Vagina (tissue), 2 donors: ENCODE measurements around the gene DPP4.

Experiments
- CTCF ChIP-seq, 3 experiments: fragments of 450-650 bp in 2 of 3; fragments of 200-600 bp in 1 of 3; sonication (generic) in 1 of 3; IDR thresholded peaks; one replicate each; pipeline ENCODE4 v1.5.1; 2017 to 2019; ENCODE audit warnings: antibody characterized with exemption in 3 of 3, mild to moderate bottlenecking in 2 of 3, moderate library complexity in 2 of 3
- POLR2AphosphoS5 ChIP-seq, 2 donors: sonication (generic); formaldehyde crosslinking; IDR thresholded peaks; one replicate each; pipeline ENCODE4 v1.9.0; 2017; ENCODE audit warnings: antibody characterized with exemption in 2 of 2, mild to moderate bottlenecking in 2 of 2, low read depth in 1 of 2; ENCODE audit not compliant: insufficient read depth in 1 of 2

- no peak for TF ChIP-seq CTCF (IDR thresholded peaks at IDR 0.05)
- TF ChIP-seq POLR2AphosphoS5 (IDR thresholded peaks at IDR 0.05; ENCODE audit: insufficient read depth in 1 of 2, low read depth in 1 of 2), result no peak
These were observed 29.5 kb upstream of the DPP4 start for GRCh38 chr2:162103443-162104009.
